Neural progenitor cell (in vitro differentiated cells): Measurements from ENCODE around the gene ABCC1. TPM values are rescaled to one million over a fixed set of nuclear protein-coding genes. Genes with fewer than 3 reads are reported as not detected.
"Not testable (repeated sequence)": the region's sequence is repeated elsewhere in the genome, so short reads cannot be mapped to it uniquely, and the experiment has no call there.

Experiments used
- DNase-seq: peaks from one replicate; pipeline ENCODE4 v3.0.0-alpha.2; 2016; ENCODE audit warnings: low spot score
- H2AFZ ChIP-seq: fragments of 200-600 bp; sonication (generic); replicated peaks from 2 replicates; pipeline ENCODE4 v1.6.1; 2016; ENCODE audit warnings: antibody characterized with exemption
- H3F3A ChIP-seq: fragments of 200-600 bp; sonication (generic); 2 replicates; pipeline ENCODE4 v1.6.1; 2016; ENCODE audit warnings: antibody characterized with exemption, low read depth
- H3K27ac ChIP-seq: fragments of 200-600 bp; sonication (generic); 2 replicates; pipeline ENCODE4 v1.5.1; 2016; ENCODE audit warnings: mild to moderate bottlenecking
- H3K27me3 ChIP-seq: fragments of 200-600 bp; sonication (generic); 2 replicates; pipeline ENCODE4 v1.6.1; 2016; ENCODE audit warnings: mild to moderate bottlenecking, moderate library complexity
- H3K36me3 ChIP-seq: fragments of 200-600 bp; sonication (generic); 2 replicates; pipeline ENCODE4 v1.5.1; 2016
- H3K4me1 ChIP-seq: fragments of 200-600 bp; sonication (generic); 2 replicates; pipeline ENCODE4 v1.6.1; 2016; ENCODE audit warnings: mixed run types
- H3K4me2 ChIP-seq: fragments of 200-600 bp; sonication (generic); 2 replicates; pipeline ENCODE4 v1.6.1; 2016
- H3K4me3 ChIP-seq: fragments of 200-600 bp; sonication (generic); 2 replicates; pipeline ENCODE4 v1.5.1; 2016
- H3K79me2 ChIP-seq: fragments of 200-600 bp; sonication (generic); 2 replicates; pipeline ENCODE4 v1.6.1; 2016; ENCODE audit warnings: low read depth
- H3K9ac ChIP-seq: fragments of 200-600 bp; sonication (generic); 2 replicates; pipeline ENCODE4 v1.6.1; 2016
- H3K9me3 ChIP-seq: fragments of 200-600 bp; sonication (generic); 2 replicates; pipeline ENCODE4 v1.5.1; 2016; ENCODE audit warnings: low read depth
- H4K20me1 ChIP-seq: fragments of 200-600 bp; sonication (generic); 2 replicates; pipeline ENCODE4 v1.6.1; 2016; ENCODE audit warnings: low read depth
- H3K27ac Mint-ChIP-seq: 3 replicates; pipeline ENCODE4 v1.8.0; 2021; ENCODE audit warnings: mixed read lengths
- H3K27me3 Mint-ChIP-seq: 2 replicates; pipeline ENCODE4 v1.8.0; 2022; ENCODE audit warnings: low read depth, mild to moderate bottlenecking, inconsistent platforms, moderate library complexity, mixed read lengths; ENCODE audit not compliant: insufficient read depth
- H3K36me3 Mint-ChIP-seq: 3 replicates; pipeline ENCODE4 v1.8.0; 2021; ENCODE audit warnings: mixed read lengths
- H3K4me1 Mint-ChIP-seq: 3 replicates; pipeline ENCODE4 v1.8.0; 2021; ENCODE audit warnings: mixed read lengths
- H3K4me3 Mint-ChIP-seq: 3 replicates; pipeline ENCODE4 v1.8.0; 2021; ENCODE audit warnings: mild to moderate bottlenecking, moderate library complexity, mixed read lengths
- H3K9me3 Mint-ChIP-seq: 3 replicates; pipeline ENCODE4 v1.8.0; 2020; ENCODE audit warnings: mixed read lengths
- CTCF ChIP-seq: fragments of 200-600 bp; sonication (generic); IDR thresholded peaks from 2 replicates; pipeline ENCODE4 v1.5.1; 2017; ENCODE audit warnings: antibody characterized with exemption, mild to moderate bottlenecking
- EZH2 ChIP-seq: fragments of 200-600 bp; sonication (generic); IDR thresholded peaks from 2 replicates; pipeline ENCODE4 v1.6.1; 2017; ENCODE audit warnings: antibody characterized with exemption, mild to moderate bottlenecking, moderate library complexity
- EZH2phosphoT487 ChIP-seq: fragments of 200-600 bp; sonication (generic); IDR thresholded peaks from 2 replicates; pipeline ENCODE4 v1.6.1; 2017; ENCODE audit warnings: antibody characterized with exemption
- total RNA-seq: library from RNA; depleted of rRNA; stranded (reverse); fragments of >200 nt; gene quantifications from 2 replicates; pipeline ENCODE4 v1.2.3, GENCODE V29; 2015; ENCODE audit warnings: low replicate concordance

Gene ABCC1
- total RNA-seq, 1 donor from 2014 or later = 17.5 TPM

GRCh38 chr16:15916323-15916722 lies 33.1 kb upstream of the ABCC1 start:
- Mint-ChIP-seq H3K9me3 (no peaks in the 10 kb centered on the region), H3K4me1 (no peaks in the 10 kb centered on the region), H3K4me3 (peak overlapping the region; percentile 38), H3K27ac (no peak overlapping the region), H3K27me3 (peaks cover 4% of the 10 kb centered on the region), H3K36me3 (no peaks in the 10 kb centered on the region)
- H4K20me1 ChIP-seq = no peaks in the 10 kb centered on the region
- H3K27ac ChIP-seq = no peak overlapping the region
- H3K9ac ChIP-seq = no peak overlapping the region
- H3K4me3 ChIP-seq = no peak overlapping the region
- H3K36me3 ChIP-seq = no peaks in the 10 kb centered on the region
- TF ChIP-seq CTCF (no peak), EZH2 (no peak)
- no peaks in the 10 kb centered on the region for H3K9me3 ChIP-seq
- no peaks in the 10 kb centered on the region for H3K4me1 ChIP-seq
- H3K27me3 ChIP-seq = no peaks in the 10 kb centered on the region
- DNase-seq = no peak
- no peak overlapping the region for H2AFZ ChIP-seq
- no peaks in the 10 kb centered on the region for H3F3A ChIP-seq
- no peak overlapping the region for H3K4me2 ChIP-seq
- H3K79me2 ChIP-seq = no peaks in the 10 kb centered on the region

- not testable (repeated sequence) for H3K27ac ChIP-seq, DNase-seq, H3K9me3 ChIP-seq, H2AFZ ChIP-seq, H3K4me1 Mint-ChIP-seq, H3K27me3 ChIP-seq, H3K4me2 ChIP-seq, H3K27ac Mint-ChIP-seq, H3F3A ChIP-seq, H3K27me3 Mint-ChIP-seq, H3K9me3 Mint-ChIP-seq, H3K9ac ChIP-seq, H3K4me3 ChIP-seq, H3K4me3 Mint-ChIP-seq, H3K79me2 ChIP-seq, H4K20me1 ChIP-seq, H3K4me1 ChIP-seq, H3K36me3 Mint-ChIP-seq, H3K36me3 ChIP-seq
Measured at GRCh38 chr16:15918314-15918713, 31.1 kb upstream of the ABCC1 start.

- Histone ChIP-seq H2AFZ (no peak overlapping the region), H3K9me3 (no peaks in the 10 kb centered on the region), H3K79me2 (no peaks in the 10 kb centered on the region), H3K27me3 (no peaks in the 10 kb centered on the region), H3K4me1 (no peaks in the 10 kb centered on the region), H4K20me1 (no peaks in the 10 kb centered on the region), H3K36me3 (no peaks in the 10 kb centered on the region), H3K4me2 (no peak overlapping the region), H3K27ac (no peak overlapping the region), H3K9ac (no peak overlapping the region), H3F3A (no peaks in the 10 kb centered on the region), H3K4me3 (no peak overlapping the region)
- Mint-ChIP-seq H3K4me3 (no peak overlapping the region), H3K4me1 (no peaks in the 10 kb centered on the region), H3K9me3 (no peaks in the 10 kb centered on the region), H3K27ac (no peak overlapping the region), H3K27me3 (peaks cover 4% of the 10 kb centered on the region), H3K36me3 (no peaks in the 10 kb centered on the region)
- no peak for DNase-seq
- no peak for TF ChIP-seq EZH2
- no peak for TF ChIP-seq EZH2phosphoT487
- no peak for TF ChIP-seq CTCF
Measured at GRCh38 chr16:15919331-15919730, 30.1 kb upstream of the ABCC1 start.

- no peak overlapping the region for H3K9ac ChIP-seq
- peaks cover 13% of the 10 kb centered on the region for H3F3A ChIP-seq
- no peak overlapping the region for H3K4me3 ChIP-seq
- Mint-ChIP-seq H3K4me1 (peaks cover 10% of the 10 kb centered on the region), H3K27me3 (peaks cover 2% of the 10 kb centered on the region), H3K27ac (no peak overlapping the region), H3K4me3 (no peak overlapping the region), H3K9me3 (no peaks in the 10 kb centered on the region), H3K36me3 (no peaks in the 10 kb centered on the region)
- DNase-seq = no peak
- H4K20me1 ChIP-seq = no peaks in the 10 kb centered on the region
- H2AFZ ChIP-seq = no peak overlapping the region
- H3K4me2 ChIP-seq = no peak overlapping the region
- H3K79me2 ChIP-seq = no peaks in the 10 kb centered on the region
- TF ChIP-seq EZH2 (no peak), CTCF (no peak), EZH2phosphoT487 (no peak)
- H3K4me1 ChIP-seq = peaks cover 8% of the 10 kb centered on the region
- no peaks in the 10 kb centered on the region for H3K27me3 ChIP-seq
- H3K9me3 ChIP-seq = no peaks in the 10 kb centered on the region
- H3K27ac ChIP-seq = no peak overlapping the region
- H3K36me3 ChIP-seq = no peaks in the 10 kb centered on the region
Measured at GRCh38 chr16:15924996-15925395, 24.4 kb upstream of the ABCC1 start.
